H9 (cell line): ENCODE data around the gene ARPC4. TPM values are rescaled to one million over a fixed set of nuclear protein-coding genes. Genes with fewer than 3 reads are reported as not detected.

Experiments used
- DNase-seq: peaks from one replicate; pipeline ENCODE4 v3.0.0-alpha.2; 2017
- H2AFZ ChIP-seq: one replicate; pipeline ENCODE4 v1.6.1; 2013; ENCODE audit warnings: mild to moderate bottlenecking, low read length, control low read depth, moderate library complexity
- H2AK5ac ChIP-seq: 2 replicates; pipeline ENCODE4 v1.6.1; 2013; ENCODE audit warnings: low read length, control low read depth, mixed read lengths; ENCODE audit not compliant: insufficient read length
- H2BK120ac ChIP-seq: one replicate; pipeline ENCODE4 v1.6.1; 2013; ENCODE audit warnings: low read depth, mild to moderate bottlenecking, low read length, control low read depth, inconsistent platforms; ENCODE audit not compliant: poor library complexity, severe bottlenecking
- H2BK12ac ChIP-seq: 2 replicates; pipeline ENCODE4 v1.6.1; 2013; ENCODE audit warnings: low read length, control low read depth, mixed read lengths, low read depth; ENCODE audit not compliant: insufficient read length
- H2BK15ac ChIP-seq: 2 replicates; pipeline ENCODE4 v1.6.1; 2013; ENCODE audit warnings: low read depth, low read length, control low read depth
- H2BK20ac ChIP-seq: one replicate; pipeline ENCODE4 v1.6.1; 2013; ENCODE audit warnings: low read depth, mild to moderate bottlenecking, low read length, control low read depth, inconsistent platforms; ENCODE audit not compliant: poor library complexity, severe bottlenecking
- H2BK5ac ChIP-seq: 2 replicates; pipeline ENCODE4 v1.6.1; 2013; ENCODE audit warnings: low read length, control low read depth, mixed read lengths; ENCODE audit not compliant: insufficient read length
- H3K14ac ChIP-seq: 2 replicates; pipeline ENCODE4 v1.6.1; 2013; ENCODE audit warnings: low read length, control low read depth; ENCODE audit not compliant: insufficient read depth
- H3K18ac ChIP-seq: 2 replicates; pipeline ENCODE4 v1.6.1; 2013; ENCODE audit warnings: low read depth, mild to moderate bottlenecking, mixed read lengths, low read length, control low read depth; ENCODE audit not compliant: insufficient read length
- H3K23ac ChIP-seq: 2 replicates; pipeline ENCODE4 v1.6.1; 2013; ENCODE audit warnings: low read length, control low read depth, mixed read lengths, low read depth; ENCODE audit not compliant: insufficient read length
- H3K23me2 ChIP-seq: 2 replicates; pipeline ENCODE4 v1.6.1; 2013; ENCODE audit warnings: low read depth, mild to moderate bottlenecking, mixed read lengths, low read length, control low read depth; ENCODE audit not compliant: insufficient read length, poor library complexity, severe bottlenecking
- H3K27ac ChIP-seq: 2 replicates; pipeline ENCODE4 v1.5.1; 2013; ENCODE audit warnings: low read length, control low read depth, mixed read lengths, low read depth; ENCODE audit not compliant: insufficient read length
- H3K27me3 ChIP-seq: 2 replicates; pipeline ENCODE4 v1.6.1; 2013; ENCODE audit warnings: low read length, control low read depth, inconsistent platforms; ENCODE audit not compliant: insufficient read depth
- H3K4ac ChIP-seq: 2 replicates; pipeline ENCODE4 v1.6.1; 2013; ENCODE audit warnings: low read depth, mild to moderate bottlenecking, control low read depth, inconsistent platforms, low read length, moderate library complexity
- H3K4me1 ChIP-seq: 2 replicates; pipeline ENCODE4 v1.6.1; 2013; ENCODE audit warnings: low read length, control low read depth, inconsistent platforms; ENCODE audit not compliant: insufficient read depth
- H3K4me2 ChIP-seq: 2 replicates; pipeline ENCODE4 v1.6.1; 2013; ENCODE audit warnings: low read length, control low read depth, mixed read lengths; ENCODE audit not compliant: insufficient read length, insufficient read depth
- H3K56ac ChIP-seq: 2 replicates; pipeline ENCODE4 v1.6.1; 2013; ENCODE audit warnings: low read depth, mild to moderate bottlenecking, mixed read lengths, low read length, control low read depth; ENCODE audit not compliant: insufficient read length
- H3K79me1 ChIP-seq: 2 replicates; pipeline ENCODE4 v1.6.1; 2013; ENCODE audit warnings: low read depth, mild to moderate bottlenecking, moderate library complexity, low read length, control low read depth, inconsistent platforms; ENCODE audit not compliant: insufficient read depth, poor library complexity, severe bottlenecking
- H3K79me2 ChIP-seq: 2 replicates; pipeline ENCODE4 v1.6.1; 2013; ENCODE audit warnings: low read length, control low read depth, inconsistent platforms; ENCODE audit not compliant: insufficient read depth
- H3K9ac ChIP-seq: 2 replicates; pipeline ENCODE4 v1.6.1; 2013; ENCODE audit warnings: low read length, control low read depth, mixed read lengths; ENCODE audit not compliant: insufficient read length; ENCODE audit errors: extremely low read depth
- H3K9me3 ChIP-seq: one replicate; pipeline ENCODE4 v1.6.1; 2013; ENCODE audit warnings: low read depth, low read length, inconsistent platforms; ENCODE audit not compliant: control insufficient read depth
- H3T11ph ChIP-seq: one replicate; pipeline ENCODE4 v1.6.1; 2013; ENCODE audit warnings: mild to moderate bottlenecking, low read length, control low read depth, inconsistent platforms
- H4K20me1 ChIP-seq: one replicate; pipeline ENCODE4 v1.6.1; 2013; ENCODE audit not compliant: control insufficient read depth, insufficient read length, insufficient read depth
- H4K5ac ChIP-seq: 2 replicates; pipeline ENCODE4 v1.6.1; 2013; ENCODE audit warnings: low read depth, mild to moderate bottlenecking, mixed read lengths, low read length, control low read depth; ENCODE audit not compliant: insufficient read length
- H4K8ac ChIP-seq: replicated peaks from 2 replicates; pipeline ENCODE4 v1.6.1; 2013; ENCODE audit warnings: low read length, control low read depth, mixed read lengths, low read depth; ENCODE audit not compliant: insufficient read length
- H4K91ac ChIP-seq: 2 replicates; pipeline ENCODE4 v1.6.1; 2013; ENCODE audit warnings: low read depth, mild to moderate bottlenecking, moderate library complexity, mixed read lengths, low read length, control low read depth; ENCODE audit not compliant: insufficient read length
- H3K27ac Mint-ChIP-seq, 3 experiments: 2 replicates in 2 of 3; 3 replicates in 1 of 3; pipeline ENCODE4 v1.8.0; 2020 to 2021; ENCODE audit warnings: mixed read lengths in 3 of 3, mild to moderate bottlenecking in 1 of 3, moderate library complexity in 1 of 3
- H3K27me3 Mint-ChIP-seq: 2 replicates; pipeline ENCODE4 v1.8.0; 2021; ENCODE audit warnings: low read depth, mild to moderate bottlenecking, moderate library complexity, mixed read lengths
- H3K36me3 Mint-ChIP-seq, 3 experiments: 2 replicates in 2 of 3; 3 replicates in 1 of 3; pipeline ENCODE4 v1.8.0; 2020 to 2021; ENCODE audit warnings: low read depth in 3 of 3, mixed read lengths in 3 of 3; ENCODE audit not compliant: insufficient read depth in 1 of 3
- H3K4me1 Mint-ChIP-seq, 2 experiments: 2 replicates each; pipeline ENCODE4 v1.8.0; 2020; ENCODE audit warnings: mixed read lengths in 2 of 2
- H3K4me3 Mint-ChIP-seq, 2 experiments: 2 replicates in 1 of 2; 3 replicates in 1 of 2; pipeline ENCODE4 v1.8.0; 2020 to 2021; ENCODE audit warnings: mild to moderate bottlenecking in 2 of 2, mixed read lengths in 2 of 2, moderate library complexity in 1 of 2
- H3K9me3 Mint-ChIP-seq, 2 experiments: 2 replicates in 1 of 2; 3 replicates in 1 of 2; pipeline ENCODE4 v1.8.0; 2020; ENCODE audit warnings: mild to moderate bottlenecking in 2 of 2, mixed read lengths in 2 of 2, moderate library complexity in 1 of 2
- CTCF ChIP-seq: fragments of 200-600 bp; sonication (generic); conservative IDR thresholded peaks from 3 replicates; pipeline ENCODE4 v1.8.0; 2021; ENCODE audit warnings: antibody characterized with exemption, mild to moderate bottlenecking
- WGBS: extraction: QIAGEN DNeasy Blood & Tissue Kit; methylation state at CpG from one replicate; pipeline ENCODE4 v1.1.7; 2013; ENCODE audit warnings: missing lambda C conversion rate, low lambda C conversion rate, mixed read lengths; ENCODE audit not compliant: insufficient read length; ENCODE audit errors: extremely low coverage; 5-methylcytosine and 5-hydroxymethylcytosine counted together
- total RNA-seq: library from RNA; stranded (reverse); gene quantifications from 2 replicates; pipeline ENCODE4 v1.2.1, GENCODE V29; 2021

The ARPC4 gene
- total RNA-seq, 1 experiment from 2014 or later, result 161 TPM

GRCh38 chr3:9761919-9762318 is 31.0 kb upstream of the ARPC4 start:
- Histone ChIP-seq H2BK120ac (no peak overlapping the region), H3K4me2 (no peak overlapping the region), H3T11ph (no peak overlapping the region), H3K56ac (no peak overlapping the region), H3K23me2 (no peaks in the 10 kb centered on the region), H3K23ac (no peak overlapping the region), H2BK12ac (no peak overlapping the region), H4K91ac (no peak overlapping the region), H3K79me1 (no peaks in the 10 kb centered on the region), H4K5ac (no peak overlapping the region), H4K8ac (no peak overlapping the region), H3K14ac (no peak overlapping the region), H3K9me3 (no peaks in the 10 kb centered on the region), H2BK5ac (no peak overlapping the region), H3K27ac (no peak overlapping the region), H3K18ac (no peak overlapping the region), H3K9ac (no peak overlapping the region), H2AK5ac (no peak overlapping the region), H3K27me3 (no peaks in the 10 kb centered on the region), H3K79me2 (no peaks in the 10 kb centered on the region), H2AFZ (no peak overlapping the region), H3K4ac (no peak overlapping the region), H2BK20ac (no peak overlapping the region), H3K4me1 (no peaks in the 10 kb centered on the region), H4K20me1 (no peaks in the 10 kb centered on the region), H2BK15ac (no peak overlapping the region)
- no peak overlapping the region for H3K4me3 Mint-ChIP-seq
- no CpG with 5 or more reads among the region's 5 CpGs for WGBS
- peaks cover 24 to 51% (median 34%) of the 10 kb centered on the region in 3 experiments for H3K36me3 Mint-ChIP-seq
- H3K9me3 Mint-ChIP-seq, result no peaks in the 10 kb centered on the region
- TF ChIP-seq CTCF, result no peak
- H3K4me1 Mint-ChIP-seq, result peaks cover 9 to 10% of the 10 kb centered on the region in 2 experiments
- DNase-seq, result no peak
- H3K27me3 Mint-ChIP-seq, result peaks cover 10% of the 10 kb centered on the region
- no peak overlapping the region; a peak in 1 of 7 replicates for H3K27ac Mint-ChIP-seq
